ENCODE data around the gene IL1RAPL1.

DNA sequence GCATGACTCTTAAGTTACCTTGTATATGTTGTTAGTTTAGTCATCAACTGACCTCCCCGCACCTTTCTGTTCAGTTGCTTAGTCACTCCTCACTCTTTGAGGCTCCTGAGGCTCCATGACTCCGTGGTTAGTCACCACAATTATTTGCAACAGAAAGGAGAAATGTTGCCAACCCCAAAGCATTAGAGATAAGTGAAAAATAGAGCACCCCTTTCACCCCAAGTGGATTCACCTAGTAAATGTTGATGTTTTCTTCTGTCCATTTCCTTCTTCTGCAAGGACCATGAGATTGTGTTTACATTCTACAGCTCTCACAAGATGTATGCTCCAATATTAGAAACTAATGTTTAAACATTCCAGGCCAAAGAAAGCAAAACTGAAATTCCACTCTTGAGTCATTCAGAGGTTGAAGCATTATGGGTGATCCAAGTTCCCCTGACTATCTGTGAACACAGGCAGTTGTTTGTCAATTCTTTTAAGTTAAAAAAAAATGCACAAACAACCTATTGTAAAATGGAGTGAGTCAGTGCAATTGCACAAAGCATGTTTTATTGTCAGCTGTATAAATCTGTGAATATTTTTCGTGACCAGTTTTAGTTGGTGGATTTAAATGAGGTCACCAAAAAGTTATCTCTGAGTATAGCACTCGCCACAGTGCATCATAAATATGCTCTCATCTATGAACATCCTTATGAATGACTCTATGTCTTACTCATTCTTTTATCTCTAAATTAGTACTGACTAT is 1075.7 kb downstream of the IL1RAPL1 start:
- TF ChIP-seq, protein P1, sequence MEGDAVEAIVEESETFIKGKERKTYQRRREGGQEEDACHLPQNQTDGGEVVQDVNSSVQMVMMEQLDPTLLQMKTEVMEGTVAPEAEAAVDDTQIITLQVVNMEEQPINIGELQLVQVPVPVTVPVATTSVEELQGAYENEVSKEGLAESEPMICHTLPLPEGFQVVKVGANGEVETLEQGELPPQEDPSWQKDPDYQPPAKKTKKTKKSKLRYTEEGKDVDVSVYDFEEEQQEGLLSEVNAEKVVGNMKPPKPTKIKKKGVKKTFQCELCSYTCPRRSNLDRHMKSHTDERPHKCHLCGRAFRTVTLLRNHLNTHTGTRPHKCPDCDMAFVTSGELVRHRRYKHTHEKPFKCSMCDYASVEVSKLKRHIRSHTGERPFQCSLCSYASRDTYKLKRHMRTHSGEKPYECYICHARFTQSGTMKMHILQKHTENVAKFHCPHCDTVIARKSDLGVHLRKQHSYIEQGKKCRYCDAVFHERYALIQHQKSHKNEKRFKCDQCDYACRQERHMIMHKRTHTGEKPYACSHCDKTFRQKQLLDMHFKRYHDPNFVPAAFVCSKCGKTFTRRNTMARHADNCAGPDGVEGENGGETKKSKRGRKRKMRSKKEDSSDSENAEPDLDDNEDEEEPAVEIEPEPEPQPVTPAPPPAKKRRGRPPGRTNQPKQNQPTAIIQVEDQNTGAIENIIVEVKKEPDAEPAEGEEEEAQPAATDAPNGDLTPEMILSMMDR (conservative IDR thresholded peaks at IDR 0.05 in 1 of 2, IDR thresholded peaks at IDR 0.05 in 1 of 2; ENCODE audit: extremely low read depth in 1 of 2, insufficient read depth in 1 of 2, low read depth in 1 of 2, low read length in 2 of 2), result no peak
- no peak for TF ChIP-seq EZH2 (IDR thresholded peaks at IDR 0.05; ENCODE audit: borderline replicate concordance, low read length)

All from mammary epithelial cell (primary cell).